PFSK-1 (cell line): ENCODE data around the gene CNTNAP5.

Experiments used
- FOXP2 ChIP-seq: optimal IDR thresholded peaks from 2 replicates; pipeline ENCODE3; 2011; ENCODE audit warnings: borderline replicate concordance, control low read depth, inconsistent platforms; ENCODE audit not compliant: insufficient read depth; ENCODE audit errors: extremely low read length, extremely low read depth
- POLR2AphosphoS5 ChIP-seq: IDR thresholded peaks from 2 replicates; pipeline ENCODE4 v1.6.1; 2012; ENCODE audit warnings: low read depth, mild to moderate bottlenecking, control low read depth, low read length, moderate library complexity
- REST ChIP-seq, 2 experiments: IDR thresholded peaks; 2 replicates each; pipeline versions ENCODE4 v1.6.1 to v1.8.0; 2011 to 2012; ENCODE audit warnings: low read depth in 2 of 2, low read length in 2 of 2, control low read depth in 1 of 2, inconsistent platforms in 1 of 2, mild to moderate bottlenecking in 1 of 2, moderate library complexity in 1 of 2; ENCODE audit not compliant: insufficient read depth in 1 of 2
- SIN3A ChIP-seq: IDR thresholded peaks from 2 replicates; pipeline ENCODE4 v1.6.1; 2012; ENCODE audit warnings: mild to moderate bottlenecking, low read length, moderate library complexity, borderline replicate concordance; ENCODE audit not compliant: insufficient read depth
- TAF1 ChIP-seq: IDR thresholded peaks from 2 replicates; pipeline ENCODE4 v1.6.1; 2012; ENCODE audit warnings: low read length, control low read depth, borderline replicate concordance; ENCODE audit not compliant: insufficient read depth

Gene CNTNAP5

GRCh38 chr2:124120246-124120645 lies 95.2 kb downstream of the CNTNAP5 start:
- TF ChIP-seq POLR2AphosphoS5 (no peak), TAF1 (no peak), REST (IDR thresholded peaks at IDR 0.05; ENCODE audit: insufficient read depth in 1 of 2, low read depth in 2 of 2, low read length in 2 of 2) (no peak), FOXP2 (no peak), SIN3A (no peak)

- no peak for TF ChIP-seq SIN3A
- TF ChIP-seq FOXP2: no peak
- no peak for TF ChIP-seq POLR2AphosphoS5
- no peak for TF ChIP-seq REST (IDR thresholded peaks at IDR 0.05; ENCODE audit: insufficient read depth in 1 of 2, low read depth in 2 of 2, low read length in 2 of 2)
- no peak for TF ChIP-seq TAF1
These were observed 96.0 kb downstream of the CNTNAP5 start for GRCh38 chr2:124121106-124121505.

- TF ChIP-seq TAF1: no peak
- TF ChIP-seq POLR2AphosphoS5: no peak
- no peak for TF ChIP-seq FOXP2
- no peak for TF ChIP-seq SIN3A
- no peak for TF ChIP-seq REST (IDR thresholded peaks at IDR 0.05; ENCODE audit: insufficient read depth in 1 of 2, low read depth in 2 of 2, low read length in 2 of 2)
These were observed 96.7 kb downstream of the CNTNAP5 start for GRCh38 chr2:124121760-124122275.

- TF ChIP-seq FOXP2 (no peak), REST (IDR thresholded peaks at IDR 0.05; ENCODE audit: insufficient read depth in 1 of 2, low read depth in 2 of 2, low read length in 2 of 2) (no peak), POLR2AphosphoS5 (no peak), TAF1 (no peak), SIN3A (no peak)
These were observed 97.3 kb downstream of the CNTNAP5 start for GRCh38 chr2:124122340-124122739.

- TF ChIP-seq SIN3A (no peak), POLR2AphosphoS5 (no peak), TAF1 (no peak), FOXP2 (no peak), REST (IDR thresholded peaks at IDR 0.05; ENCODE audit: insufficient read depth in 1 of 2, low read depth in 2 of 2, low read length in 2 of 2) (no peak)
These were observed 106.2 kb downstream of the CNTNAP5 start for GRCh38 chr2:124131276-124131675.
